GM13977 (cell line): Measurements from ENCODE around the gene GNAT3.

Experiments
- DNase-seq: peaks from one replicate; pipeline ENCODE4 v3.0.0; 2012; ENCODE audit warnings: low spot score
- CTCF ChIP-seq: IDR thresholded peaks from 2 replicates; pipeline ENCODE4 v1.5.1; 2012; ENCODE audit warnings: mild to moderate bottlenecking, control low read depth; ENCODE audit not compliant: insufficient read depth; ENCODE audit errors: extremely low read depth, missing control alignments
- in situ Hi-C: fragments of 300-500 bp; cut with MboI; formaldehyde crosslinking; loops from one replicate; pipeline ENCODE4 v1.12.0; 2022; ENCODE audit warnings: low sequenced_read_pairs, low pct_unique_long_range_greater_than_20kb, mixed read lengths, inconsistent platforms; ENCODE audit not compliant: unreplicated experiment

GNAT3 gene

GRCh38 chr7:80468931-80469714, 42.7 kb downstream of the GNAT3 start:
- in situ Hi-C loops, result no loop called here
- no peak for TF ChIP-seq CTCF
- no peak for DNase-seq

GRCh38 chr7:80467069-80467468, 44.8 kb downstream of the GNAT3 start:
- DNase-seq, result no peak
- TF ChIP-seq CTCF, result no peak
- in situ Hi-C loops, result no loop called here

DNA sequence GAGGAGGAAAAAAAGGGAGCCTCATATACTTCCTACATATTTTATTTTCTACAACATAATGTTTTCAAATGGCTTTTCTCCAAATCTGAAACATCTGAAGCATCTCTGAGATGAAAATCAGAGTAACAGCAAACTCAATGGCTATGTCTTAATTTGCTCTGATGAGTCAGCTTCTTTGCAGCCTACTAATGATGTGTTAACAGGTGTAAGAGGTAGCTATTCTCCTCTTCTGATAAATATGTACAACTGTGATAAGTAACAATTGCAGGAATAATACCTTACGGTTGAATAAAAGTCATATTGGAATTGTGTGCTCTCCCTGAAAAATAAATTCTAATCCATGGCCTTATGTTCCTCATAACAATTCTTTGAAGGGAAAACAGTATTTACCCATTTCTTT, 45.2 kb downstream of the GNAT3 start:
- in situ Hi-C loops, result no loop called here
- TF ChIP-seq CTCF, result no peak
- DNase-seq, result no peak

GRCh38 chr7:80464211-80464610, 47.7 kb downstream of the GNAT3 start:
- no peak for DNase-seq
- in situ Hi-C loops, result no loop called here
- no peak for TF ChIP-seq CTCF

DNA sequence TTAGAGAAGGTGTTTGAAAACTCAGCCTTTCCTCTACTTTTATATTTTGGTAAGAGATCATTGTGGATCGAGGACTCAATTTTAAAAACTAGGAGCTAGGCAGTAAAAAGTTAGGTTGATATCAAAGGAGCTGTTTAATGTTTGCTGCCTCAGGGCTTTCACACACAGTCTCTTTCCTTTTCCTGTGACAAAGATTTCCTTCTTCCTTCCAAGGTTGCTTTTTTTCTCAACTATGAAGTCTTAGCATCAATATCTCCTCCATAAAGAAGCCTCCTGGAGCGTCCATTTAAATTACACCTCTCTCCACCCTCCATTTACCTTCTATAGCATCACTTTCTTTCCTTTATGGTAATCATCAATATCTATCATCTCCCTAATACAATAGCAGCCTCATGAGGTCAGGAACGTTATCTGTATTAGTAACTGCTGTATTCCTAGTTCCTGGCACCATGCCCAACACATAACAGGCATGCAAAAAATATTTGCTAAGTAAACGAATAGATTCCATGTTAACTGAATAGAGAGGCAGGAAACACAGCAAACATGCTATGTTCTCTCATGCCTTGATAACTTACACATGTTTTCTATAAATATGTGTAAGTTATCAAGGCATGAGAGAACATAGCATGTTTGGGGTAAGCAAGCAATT, 48.5 kb downstream of the GNAT3 start:
- TF ChIP-seq CTCF, result no peak
- in situ Hi-C loops, result no loop called here
- no peak for DNase-seq

GRCh38 chr7:80460857-80461256, 51.0 kb downstream of the GNAT3 start:
- DNase-seq, result no peak
- TF ChIP-seq CTCF, result no peak
- in situ Hi-C loops, result no loop called here
